ENCODE results near the gene ZNF502. TPM values are rescaled to one million over a fixed set of nuclear protein-coding genes. Genes with fewer than 3 reads are reported as not detected.

The ZNF502 gene
- total and polyA plus RNA-seq, 2 of the 8 experiments (the other 6 are each of a cell fraction or from before 2014, with no cell fraction given), result 1.5 to 3.8 TPM

DNA sequence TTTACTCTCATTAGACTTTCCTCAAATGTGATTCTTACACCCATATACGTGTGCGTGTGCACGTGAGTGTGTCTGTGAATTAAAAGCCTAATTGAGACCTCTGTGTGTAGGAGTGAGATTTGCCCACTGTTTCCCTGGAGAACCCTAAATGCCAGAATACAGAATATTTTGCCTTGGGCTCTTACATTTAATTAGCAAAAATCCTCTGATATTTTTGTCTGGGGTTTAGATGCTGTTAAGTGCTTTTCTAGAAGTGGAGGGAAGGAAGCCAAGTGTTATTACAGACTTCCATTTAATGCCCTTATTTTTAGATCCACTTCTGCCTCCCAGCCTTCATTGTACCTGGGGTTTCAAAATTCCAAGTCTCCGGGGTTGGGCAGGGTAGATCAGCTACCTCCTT lies 46.1 kb upstream of the ZNF502 start (continued):
- TF ChIP-seq, protein P1, sequence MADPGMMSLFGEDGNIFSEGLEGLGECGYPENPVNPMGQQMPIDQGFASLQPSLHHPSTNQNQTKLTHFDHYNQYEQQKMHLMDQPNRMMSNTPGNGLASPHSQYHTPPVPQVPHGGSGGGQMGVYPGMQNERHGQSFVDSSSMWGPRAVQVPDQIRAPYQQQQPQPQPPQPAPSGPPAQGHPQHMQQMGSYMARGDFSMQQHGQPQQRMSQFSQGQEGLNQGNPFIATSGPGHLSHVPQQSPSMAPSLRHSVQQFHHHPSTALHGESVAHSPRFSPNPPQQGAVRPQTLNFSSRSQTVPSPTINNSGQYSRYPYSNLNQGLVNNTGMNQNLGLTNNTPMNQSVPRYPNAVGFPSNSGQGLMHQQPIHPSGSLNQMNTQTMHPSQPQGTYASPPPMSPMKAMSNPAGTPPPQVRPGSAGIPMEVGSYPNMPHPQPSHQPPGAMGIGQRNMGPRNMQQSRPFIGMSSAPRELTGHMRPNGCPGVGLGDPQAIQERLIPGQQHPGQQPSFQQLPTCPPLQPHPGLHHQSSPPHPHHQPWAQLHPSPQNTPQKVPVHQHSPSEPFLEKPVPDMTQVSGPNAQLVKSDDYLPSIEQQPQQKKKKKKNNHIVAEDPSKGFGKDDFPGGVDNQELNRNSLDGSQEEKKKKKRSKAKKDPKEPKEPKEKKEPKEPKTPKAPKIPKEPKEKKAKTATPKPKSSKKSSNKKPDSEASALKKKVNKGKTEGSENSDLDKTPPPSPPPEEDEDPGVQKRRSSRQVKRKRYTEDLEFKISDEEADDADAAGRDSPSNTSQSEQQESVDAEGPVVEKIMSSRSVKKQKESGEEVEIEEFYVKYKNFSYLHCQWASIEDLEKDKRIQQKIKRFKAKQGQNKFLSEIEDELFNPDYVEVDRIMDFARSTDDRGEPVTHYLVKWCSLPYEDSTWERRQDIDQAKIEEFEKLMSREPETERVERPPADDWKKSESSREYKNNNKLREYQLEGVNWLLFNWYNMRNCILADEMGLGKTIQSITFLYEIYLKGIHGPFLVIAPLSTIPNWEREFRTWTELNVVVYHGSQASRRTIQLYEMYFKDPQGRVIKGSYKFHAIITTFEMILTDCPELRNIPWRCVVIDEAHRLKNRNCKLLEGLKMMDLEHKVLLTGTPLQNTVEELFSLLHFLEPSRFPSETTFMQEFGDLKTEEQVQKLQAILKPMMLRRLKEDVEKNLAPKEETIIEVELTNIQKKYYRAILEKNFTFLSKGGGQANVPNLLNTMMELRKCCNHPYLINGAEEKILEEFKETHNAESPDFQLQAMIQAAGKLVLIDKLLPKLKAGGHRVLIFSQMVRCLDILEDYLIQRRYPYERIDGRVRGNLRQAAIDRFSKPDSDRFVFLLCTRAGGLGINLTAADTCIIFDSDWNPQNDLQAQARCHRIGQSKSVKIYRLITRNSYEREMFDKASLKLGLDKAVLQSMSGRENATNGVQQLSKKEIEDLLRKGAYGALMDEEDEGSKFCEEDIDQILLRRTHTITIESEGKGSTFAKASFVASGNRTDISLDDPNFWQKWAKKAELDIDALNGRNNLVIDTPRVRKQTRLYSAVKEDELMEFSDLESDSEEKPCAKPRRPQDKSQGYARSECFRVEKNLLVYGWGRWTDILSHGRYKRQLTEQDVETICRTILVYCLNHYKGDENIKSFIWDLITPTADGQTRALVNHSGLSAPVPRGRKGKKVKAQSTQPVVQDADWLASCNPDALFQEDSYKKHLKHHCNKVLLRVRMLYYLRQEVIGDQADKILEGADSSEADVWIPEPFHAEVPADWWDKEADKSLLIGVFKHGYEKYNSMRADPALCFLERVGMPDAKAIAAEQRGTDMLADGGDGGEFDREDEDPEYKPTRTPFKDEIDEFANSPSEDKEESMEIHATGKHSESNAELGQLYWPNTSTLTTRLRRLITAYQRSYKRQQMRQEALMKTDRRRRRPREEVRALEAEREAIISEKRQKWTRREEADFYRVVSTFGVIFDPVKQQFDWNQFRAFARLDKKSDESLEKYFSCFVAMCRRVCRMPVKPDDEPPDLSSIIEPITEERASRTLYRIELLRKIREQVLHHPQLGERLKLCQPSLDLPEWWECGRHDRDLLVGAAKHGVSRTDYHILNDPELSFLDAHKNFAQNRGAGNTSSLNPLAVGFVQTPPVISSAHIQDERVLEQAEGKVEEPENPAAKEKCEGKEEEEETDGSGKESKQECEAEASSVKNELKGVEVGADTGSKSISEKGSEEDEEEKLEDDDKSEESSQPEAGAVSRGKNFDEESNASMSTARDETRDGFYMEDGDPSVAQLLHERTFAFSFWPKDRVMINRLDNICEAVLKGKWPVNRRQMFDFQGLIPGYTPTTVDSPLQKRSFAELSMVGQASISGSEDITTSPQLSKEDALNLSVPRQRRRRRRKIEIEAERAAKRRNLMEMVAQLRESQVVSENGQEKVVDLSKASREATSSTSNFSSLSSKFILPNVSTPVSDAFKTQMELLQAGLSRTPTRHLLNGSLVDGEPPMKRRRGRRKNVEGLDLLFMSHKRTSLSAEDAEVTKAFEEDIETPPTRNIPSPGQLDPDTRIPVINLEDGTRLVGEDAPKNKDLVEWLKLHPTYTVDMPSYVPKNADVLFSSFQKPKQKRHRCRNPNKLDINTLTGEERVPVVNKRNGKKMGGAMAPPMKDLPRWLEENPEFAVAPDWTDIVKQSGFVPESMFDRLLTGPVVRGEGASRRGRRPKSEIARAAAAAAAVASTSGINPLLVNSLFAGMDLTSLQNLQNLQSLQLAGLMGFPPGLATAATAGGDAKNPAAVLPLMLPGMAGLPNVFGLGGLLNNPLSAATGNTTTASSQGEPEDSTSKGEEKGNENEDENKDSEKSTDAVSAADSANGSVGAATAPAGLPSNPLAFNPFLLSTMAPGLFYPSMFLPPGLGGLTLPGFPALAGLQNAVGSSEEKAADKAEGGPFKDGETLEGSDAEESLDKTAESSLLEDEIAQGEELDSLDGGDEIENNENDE (IDR thresholded peaks at IDR 0.05; ENCODE audit: insufficient replicate concordance, low read length), result no peak
- TF ChIP-seq, protein P2, sequence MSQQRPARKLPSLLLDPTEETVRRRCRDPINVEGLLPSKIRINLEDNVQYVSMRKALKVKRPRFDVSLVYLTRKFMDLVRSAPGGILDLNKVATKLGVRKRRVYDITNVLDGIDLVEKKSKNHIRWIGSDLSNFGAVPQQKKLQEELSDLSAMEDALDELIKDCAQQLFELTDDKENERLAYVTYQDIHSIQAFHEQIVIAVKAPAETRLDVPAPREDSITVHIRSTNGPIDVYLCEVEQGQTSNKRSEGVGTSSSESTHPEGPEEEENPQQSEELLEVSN (IDR thresholded peaks at IDR 0.05), result no peak
- TF ChIP-seq, protein P3, sequence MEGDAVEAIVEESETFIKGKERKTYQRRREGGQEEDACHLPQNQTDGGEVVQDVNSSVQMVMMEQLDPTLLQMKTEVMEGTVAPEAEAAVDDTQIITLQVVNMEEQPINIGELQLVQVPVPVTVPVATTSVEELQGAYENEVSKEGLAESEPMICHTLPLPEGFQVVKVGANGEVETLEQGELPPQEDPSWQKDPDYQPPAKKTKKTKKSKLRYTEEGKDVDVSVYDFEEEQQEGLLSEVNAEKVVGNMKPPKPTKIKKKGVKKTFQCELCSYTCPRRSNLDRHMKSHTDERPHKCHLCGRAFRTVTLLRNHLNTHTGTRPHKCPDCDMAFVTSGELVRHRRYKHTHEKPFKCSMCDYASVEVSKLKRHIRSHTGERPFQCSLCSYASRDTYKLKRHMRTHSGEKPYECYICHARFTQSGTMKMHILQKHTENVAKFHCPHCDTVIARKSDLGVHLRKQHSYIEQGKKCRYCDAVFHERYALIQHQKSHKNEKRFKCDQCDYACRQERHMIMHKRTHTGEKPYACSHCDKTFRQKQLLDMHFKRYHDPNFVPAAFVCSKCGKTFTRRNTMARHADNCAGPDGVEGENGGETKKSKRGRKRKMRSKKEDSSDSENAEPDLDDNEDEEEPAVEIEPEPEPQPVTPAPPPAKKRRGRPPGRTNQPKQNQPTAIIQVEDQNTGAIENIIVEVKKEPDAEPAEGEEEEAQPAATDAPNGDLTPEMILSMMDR (IDR thresholded peaks at IDR 0.05; ENCODE audit: control extremely low read depth in 1 of 3, insufficient read depth in 1 of 3, low read depth in 1 of 3, low read length in 3 of 3), result no peak
- no peak for TF ChIP-seq POLR2AphosphoS5 (IDR thresholded peaks at IDR 0.05; ENCODE audit: low read depth, low read length)
- TF ChIP-seq BRCA1 (IDR thresholded peaks at IDR 0.05; ENCODE audit: low read depth, low read length), result no peak
- no peak for TF ChIP-seq BACH1 (IDR thresholded peaks at IDR 0.05; ENCODE audit: low read length)
- TF ChIP-seq, protein P4, sequence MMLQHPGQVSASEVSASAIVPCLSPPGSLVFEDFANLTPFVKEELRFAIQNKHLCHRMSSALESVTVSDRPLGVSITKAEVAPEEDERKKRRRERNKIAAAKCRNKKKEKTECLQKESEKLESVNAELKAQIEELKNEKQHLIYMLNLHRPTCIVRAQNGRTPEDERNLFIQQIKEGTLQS (IDR thresholded peaks at IDR 0.05; ENCODE audit: insufficient read depth, low read depth, low read length), result no peak
- no peak for TF ChIP-seq TEAD4 (IDR thresholded peaks at IDR 0.05; ENCODE audit: low read depth, low read length)

Data from H1 (cell line).